HG03565 (cell line): ENCODE measurements around the gene SNX21.
"Not testable (repeated sequence)": the region's sequence is repeated elsewhere in the genome, so short reads cannot be mapped to it uniquely, and the experiment has no call there.

Experiments
- ATAC-seq: cut with Tn5 transposase; IDR thresholded peaks from one replicate; pipeline ENCODE4 v1.9.1; 2021; ENCODE audit warnings: mild to moderate bottlenecking, moderate library complexity; ENCODE audit not compliant: unreplicated experiment

The SNX21 gene

GRCh38 chr20:45848969-45849582 lies 15.5 kb downstream of the SNX21 start:
- no peak for ATAC-seq

GRCh38 chr20:45850238-45850637 lies 16.6 kb downstream of the SNX21 start:
- ATAC-seq = no peak

- no peak for ATAC-seq
Measured at GRCh38 chr20:45850926-45851325, 17.3 kb downstream of the SNX21 start.

- no peak for ATAC-seq
Measured at GRCh38 chr20:45851501-45851900, 17.9 kb downstream of the SNX21 start.

- no peak for ATAC-seq
Measured at GRCh38 chr20:45852326-45852725, 18.7 kb downstream of the SNX21 start.

GRCh38 chr20:45853484-45853883 lies 19.9 kb downstream of the SNX21 start:
- no peak for ATAC-seq

- peak; percentile 94 for ATAC-seq
Measured at GRCh38 chr20:45857114-45857881, 23.7 kb downstream of the SNX21 start, which contains the start of the genes ACOT8 and ZSWIM3. Gene ACOT8, minus strand, starts transcription at chr20:45857392. Its CDS starts 77 bp downstream, at chr20:45857315. Gene ZSWIM3, plus strand, starts transcription at chr20:45857614. Its CDS starts 212 bp downstream, at chr20:45857826.

- ATAC-seq = peak; percentile 17
Measured at GRCh38 chr20:45857882-45858216, 24.2 kb downstream of the SNX21 start.

GRCh38 chr20:45859916-45860315 lies 26.3 kb downstream of the SNX21 start:
- no peak for ATAC-seq

- ATAC-seq = no peak
Measured at GRCh38 chr20:45860560-45861220, 27.1 kb downstream of the SNX21 start.

GRCh38 chr20:45861221-45862075 lies 27.8 kb downstream of the SNX21 start:
- ATAC-seq = no peak

- no peak for ATAC-seq
Measured at GRCh38 chr20:45863543-45864470, 30.2 kb downstream of the SNX21 start.

GRCh38 chr20:45866454-45866853 lies 32.9 kb downstream of the SNX21 start:
- no peak for ATAC-seq

- ATAC-seq = no peak
Measured at GRCh38 chr20:45867136-45867818, 33.7 kb downstream of the SNX21 start.

GRCh38 chr20:45867819-45868176 lies 34.2 kb downstream of the SNX21 start:
- ATAC-seq = no peak

GRCh38 chr20:45872626-45873025 lies 39.0 kb downstream of the SNX21 start:
- no peak for ATAC-seq

GRCh38 chr20:45873409-45874103 lies 40.0 kb downstream of the SNX21 start:
- no peak for ATAC-seq

- ATAC-seq = not testable (repeated sequence)
Measured at GRCh38 chr20:45874104-45874481, 40.5 kb downstream of the SNX21 start.

- ATAC-seq = no peak
Measured at GRCh38 chr20:45874576-45874975, 41.0 kb downstream of the SNX21 start.
